Measurements from ENCODE around the gene FGF6. TPM values are rescaled to one million over a fixed set of nuclear protein-coding genes. Genes with fewer than 3 reads are reported as not detected.

FGF6 gene
- total RNA-seq, 3 donors from 2014 or later (not counting 1 experiment from before 2014, with no cell fraction given), result not detected

DNA sequence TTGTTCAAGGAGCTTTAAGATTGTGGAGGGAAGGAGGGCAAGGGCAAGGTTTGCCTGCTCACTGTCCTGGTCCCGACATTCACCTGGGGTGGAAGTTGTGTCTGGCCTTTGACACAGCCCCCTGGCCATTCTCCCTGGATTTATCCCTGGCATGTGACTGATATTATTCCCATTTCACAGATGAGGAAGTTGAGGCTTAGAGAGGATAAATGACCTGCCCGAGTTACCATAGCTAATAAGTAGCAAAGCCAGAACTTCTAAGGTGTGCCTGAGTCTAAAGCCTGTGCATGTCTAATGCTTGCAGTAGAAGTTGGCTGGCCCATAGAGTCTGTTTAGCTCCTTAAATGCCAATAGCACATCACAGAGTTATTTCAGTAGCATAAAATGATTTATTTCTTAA lies 720 bp upstream of the FGF6 start:
- H3K4me3 Mint-ChIP-seq, result no peak overlapping the region
- peaks cover 9 to 10% of the 10 kb centered on the region in 2 donors for H3K27me3 Mint-ChIP-seq (ENCODE audit: low read depth in 2 of 2)
- intact Hi-C loops (cut with micrococcal nuclease), result no loop called here
- H3K4me3 ChIP-seq (ENCODE audit: low read length), result no peak overlapping the region
- TF ChIP-seq CTCF (IDR thresholded peaks at IDR 0.05), result no peak
- H3K36me3 Mint-ChIP-seq, result no peaks in the 10 kb centered on the region
- H3K36me3 ChIP-seq (ENCODE audit: control insufficient read depth, insufficient read depth, low read length), result no peaks in the 10 kb centered on the region
- H3K9me3 Mint-ChIP-seq, result no peaks in the 10 kb centered on the region
- H3K27me3 ChIP-seq (ENCODE audit: control insufficient read depth, insufficient read depth, low read length), result no peaks in the 10 kb centered on the region
- DNase-seq (no peak), ATAC-seq (no peak)
- H3K27ac ChIP-seq (ENCODE audit: low read length), result no peak overlapping the region
- H3K27ac Mint-ChIP-seq, result no peak overlapping the region
- no peaks in the 10 kb centered on the region for H3K4me1 ChIP-seq (ENCODE audit: control insufficient read depth, insufficient read depth, low read length)
- no peaks in the 10 kb centered on the region for H3K9me3 ChIP-seq (ENCODE audit: control insufficient read depth, insufficient read depth, low read length)
- no peaks in the 10 kb centered on the region for H3K4me1 Mint-ChIP-seq
- WGBS (ENCODE audit: insufficient coverage), result 82% methylated on average over 2 of the region's 2 CpGs

DNA sequence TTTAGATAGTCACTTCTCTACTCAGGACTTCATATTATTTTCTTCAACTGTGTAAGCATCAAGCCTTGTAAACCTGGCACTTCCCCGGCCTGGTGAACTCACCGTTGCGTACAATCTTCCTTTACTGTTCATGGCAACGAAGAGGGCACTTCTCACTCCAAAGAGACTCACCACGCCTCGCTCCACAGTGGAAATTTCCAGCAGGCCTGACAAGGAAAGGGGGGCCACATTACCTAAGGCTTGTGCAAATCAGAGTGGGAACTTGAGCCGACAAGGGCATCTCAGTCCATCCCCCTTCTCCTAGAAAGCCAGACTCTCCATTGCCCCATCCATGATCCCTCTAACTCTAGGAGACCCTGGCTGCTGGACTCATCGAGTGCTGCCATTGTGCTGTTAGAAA lies 1.6 kb downstream of the FGF6 start:
- TF ChIP-seq CTCF (IDR thresholded peaks at IDR 0.05), result no peak
- no peaks in the 10 kb centered on the region for H3K9me3 ChIP-seq (ENCODE audit: control insufficient read depth, insufficient read depth, low read length)
- no peaks in the 10 kb centered on the region for H3K36me3 ChIP-seq (ENCODE audit: control insufficient read depth, insufficient read depth, low read length)
- peaks cover 6 to 10% of the 10 kb centered on the region in 2 donors for H3K27me3 Mint-ChIP-seq (ENCODE audit: low read depth in 2 of 2)
- no peaks in the 10 kb centered on the region for H3K27me3 ChIP-seq (ENCODE audit: control insufficient read depth, insufficient read depth, low read length)
- no peaks in the 10 kb centered on the region for H3K9me3 Mint-ChIP-seq
- WGBS (ENCODE audit: insufficient coverage), result 87% methylated on average over 8 of the region's 8 CpGs
- no peak overlapping the region for H3K27ac Mint-ChIP-seq
- no peak overlapping the region for H3K4me3 Mint-ChIP-seq
- H3K27ac ChIP-seq (ENCODE audit: low read length), result no peak overlapping the region
- ATAC-seq (no peak), DNase-seq (no peak)
- no peaks in the 10 kb centered on the region for H3K36me3 Mint-ChIP-seq
- H3K4me1 ChIP-seq (ENCODE audit: control insufficient read depth, insufficient read depth, low read length), result peaks cover 3% of the 10 kb centered on the region
- no peak overlapping the region for H3K4me3 ChIP-seq (ENCODE audit: low read length)
- intact Hi-C loops (cut with micrococcal nuclease), result no loop called here
- H3K4me1 Mint-ChIP-seq, result no peaks in the 10 kb centered on the region

- intact Hi-C loops (cut with micrococcal nuclease), result no loop called here
- H3K4me3 ChIP-seq (ENCODE audit: low read length), result no peak overlapping the region
- H3K27me3 Mint-ChIP-seq (ENCODE audit: low read depth in 2 of 2), result peaks cover 6 to 10% of the 10 kb centered on the region in 2 donors
- H3K9me3 Mint-ChIP-seq, result no peaks in the 10 kb centered on the region
- H3K27ac Mint-ChIP-seq, result no peak overlapping the region
- no peaks in the 10 kb centered on the region for H3K4me1 Mint-ChIP-seq
- WGBS (ENCODE audit: insufficient coverage), result 85% methylated on average over 17 of the region's 17 CpGs
- ATAC-seq (no peak), DNase-seq (no peak)
- H3K4me1 ChIP-seq (ENCODE audit: control insufficient read depth, insufficient read depth, low read length), result peaks cover 3% of the 10 kb centered on the region
- no peaks in the 10 kb centered on the region for H3K36me3 Mint-ChIP-seq
- no peaks in the 10 kb centered on the region for H3K27me3 ChIP-seq (ENCODE audit: control insufficient read depth, insufficient read depth, low read length)
- no peaks in the 10 kb centered on the region for H3K36me3 ChIP-seq (ENCODE audit: control insufficient read depth, insufficient read depth, low read length)
- TF ChIP-seq CTCF (IDR thresholded peaks at IDR 0.05), result no peak
- H3K9me3 ChIP-seq (ENCODE audit: control insufficient read depth, insufficient read depth, low read length), result no peaks in the 10 kb centered on the region
- no peak overlapping the region for H3K4me3 Mint-ChIP-seq
- no peak overlapping the region for H3K27ac ChIP-seq (ENCODE audit: low read length)
Measured at GRCh38 chr12:4443616-4444015, 2.0 kb downstream of the FGF6 start.
